IMR-90 (cell line): ENCODE results near the gene MYOF. TPM values are rescaled to one million over a fixed set of nuclear protein-coding genes. Genes with fewer than 3 reads are reported as not detected.

Experiments
- ATAC-seq: fragments of 200-7000 bp; cut with Tn5 transposase; 2 replicates; pipeline ENCODE4 v1.9.1; 2020; ENCODE audit warnings: low read depth, mild to moderate bottlenecking, moderate library complexity
- BruUV-seq: library from RNA; stranded (reverse); fragments of 400-500 nt; replicated peaks from 2 replicates; lab custom pipeline; 2021; lab: Mats Ljungman, UMichigan
- CTCF ChIA-PET: fragments of 300-600 bp; formaldehyde crosslinking; extraction: SDS; loops from one replicate; lab custom pipeline; 2021; ENCODE audit warnings: antibody characterized with exemption; lab: Yijun Ruan, JAX
- POLR2A ChIA-PET: fragments of 300-600 bp; sonication (Branson Sonifier 250); formaldehyde crosslinking; loops from one replicate; lab custom pipeline; 2022; ENCODE audit warnings: antibody characterized with exemption; ENCODE audit not compliant: unreplicated experiment; lab: Charles Lee
- DNase-seq: peaks from one replicate; pipeline ENCODE4 v3.0.0; 2013
- H2AFZ ChIP-seq: replicated peaks from 2 replicates; pipeline ENCODE3; 2013; ENCODE audit warnings: low read length, mild to moderate bottlenecking; ENCODE audit not compliant: poor library complexity
- H2AK5ac ChIP-seq: 2 replicates; pipeline ENCODE4 v1.6.1; 2013; ENCODE audit warnings: low read depth, low read length, inconsistent platforms
- H2AK9ac ChIP-seq: replicated peaks from 2 replicates; pipeline ENCODE3; 2013; ENCODE audit warnings: mild to moderate bottlenecking, low read depth, low read length, moderate library complexity; ENCODE audit not compliant: poor library complexity
- H2BK120ac ChIP-seq: 2 replicates; pipeline ENCODE4 v1.6.1; 2013; ENCODE audit warnings: low read depth, low read length, inconsistent platforms
- H2BK15ac ChIP-seq: 3 replicates; pipeline ENCODE4 v1.6.1; 2013; ENCODE audit warnings: low read depth, low read length, inconsistent platforms
- H2BK20ac ChIP-seq: 2 replicates; pipeline ENCODE4 v1.6.1; 2013; ENCODE audit warnings: low read depth, mild to moderate bottlenecking, inconsistent platforms, low read length, moderate library complexity
- H2BK5ac ChIP-seq: 2 replicates; pipeline ENCODE4 v1.6.1; 2013; ENCODE audit warnings: mild to moderate bottlenecking, low read depth, low read length, inconsistent platforms; ENCODE audit not compliant: poor library complexity, severe bottlenecking
- H3K14ac ChIP-seq: replicated peaks from 2 replicates; pipeline ENCODE4 v1.6.1; 2013; ENCODE audit warnings: low read depth, low read length, inconsistent platforms
- H3K18ac ChIP-seq: 2 replicates; pipeline ENCODE4 v1.6.1; 2013; ENCODE audit warnings: low read depth, low read length, control low read depth
- H3K23ac ChIP-seq: 2 replicates; pipeline ENCODE4 v1.6.1; 2013; ENCODE audit warnings: low read depth, low read length, inconsistent platforms
- H3K27ac ChIP-seq: 2 replicates; pipeline ENCODE4 v1.5.1; 2013; ENCODE audit warnings: mild to moderate bottlenecking, control low read depth, low read length; ENCODE audit not compliant: insufficient read depth
- H3K27me3 ChIP-seq: 2 replicates; pipeline ENCODE4 v1.6.1; 2013; ENCODE audit warnings: low read length; ENCODE audit not compliant: control insufficient read depth, insufficient read depth
- H3K36me3 ChIP-seq: 2 replicates; pipeline ENCODE4 v1.6.1; 2013; ENCODE audit warnings: low read length, mixed read lengths; ENCODE audit not compliant: control insufficient read depth, insufficient read depth
- H3K4ac ChIP-seq: 2 replicates; pipeline ENCODE4 v1.6.1; 2013; ENCODE audit warnings: low read depth, low read length, inconsistent platforms
- H3K4me1 ChIP-seq: 2 replicates; pipeline ENCODE4 v1.6.1; 2013; ENCODE audit warnings: low read length, mixed read lengths; ENCODE audit not compliant: control insufficient read depth, insufficient read depth
- H3K4me2 ChIP-seq: 2 replicates; pipeline ENCODE4 v1.6.1; 2013; ENCODE audit warnings: low read depth, mild to moderate bottlenecking, control low read depth, low read length, moderate library complexity
- H3K4me3 ChIP-seq: 2 replicates; pipeline ENCODE4 v1.5.1; 2013; ENCODE audit warnings: low read depth, mild to moderate bottlenecking, control low read depth, low read length, moderate library complexity; ENCODE audit not compliant: insufficient read depth
- H3K56ac ChIP-seq: 2 replicates; pipeline ENCODE4 v1.6.1; 2013; ENCODE audit warnings: low read length, inconsistent platforms; ENCODE audit not compliant: insufficient read depth; ENCODE audit errors: extremely low read depth
- H3K79me1 ChIP-seq, 2 experiments: 2 replicates each; pipeline ENCODE4 v1.6.1; 2013; ENCODE audit warnings: low read length in 2 of 2, inconsistent platforms in 1 of 2, low read depth in 1 of 2
- H3K9ac ChIP-seq: 2 replicates; pipeline ENCODE4 v1.6.1; 2013; ENCODE audit warnings: low read depth, low read length, control low read depth
- H3K9me1 ChIP-seq: 2 replicates; pipeline ENCODE4 v1.6.1; 2013; ENCODE audit warnings: low read length, inconsistent platforms; ENCODE audit not compliant: insufficient read depth
- H3K9me3 ChIP-seq: 2 replicates; pipeline ENCODE4 v1.6.1; 2013; ENCODE audit warnings: low read length; ENCODE audit not compliant: control insufficient read depth, insufficient read depth
- H4K20me1 ChIP-seq: 2 replicates; pipeline ENCODE4 v1.6.1; 2013; ENCODE audit warnings: low read length, inconsistent platforms; ENCODE audit not compliant: insufficient read depth
- H4K5ac ChIP-seq: 2 replicates; pipeline ENCODE4 v1.6.1; 2013; ENCODE audit warnings: mild to moderate bottlenecking, low read depth, low read length, control low read depth
- H4K8ac ChIP-seq, 2 experiments: 2 replicates each; pipeline ENCODE4 v1.6.1; 2013; ENCODE audit warnings: low read depth in 2 of 2, low read length in 2 of 2, control low read depth in 1 of 2, inconsistent platforms in 1 of 2
- H4K91ac ChIP-seq: 2 replicates; pipeline ENCODE4 v1.6.1; 2013; ENCODE audit warnings: low read depth, low read length, inconsistent platforms; ENCODE audit not compliant: insufficient read depth
- BHLHE40 ChIP-seq: fragments of 150-350 bp; IDR thresholded peaks from 2 replicates; pipeline ENCODE4 v1.6.1; 2016; ENCODE audit warnings: mild to moderate bottlenecking, low read depth, low read length
- CEBPB ChIP-seq: IDR thresholded peaks from 2 replicates; pipeline ENCODE4 v1.6.1; 2012; ENCODE audit warnings: low read depth, low read length, improper control_type of control experiment
- CHD1 ChIP-seq: IDR thresholded peaks from 2 replicates; pipeline ENCODE4 v1.6.1; 2012; ENCODE audit warnings: low read depth, low read length, improper control_type of control experiment
- CTCF ChIP-seq: conservative IDR thresholded peaks from 2 replicates; pipeline ENCODE4 v1.5.1; 2012; ENCODE audit warnings: mild to moderate bottlenecking, low read depth, low read length, improper control_type of control experiment
- FOS ChIP-seq: fragments of 150-350 bp; IDR thresholded peaks from 2 replicates; pipeline ENCODE4 v1.6.1; 2016; ENCODE audit warnings: low read depth, low read length
- MAFK ChIP-seq: IDR thresholded peaks from 2 replicates; pipeline ENCODE4 v1.6.1; 2012; ENCODE audit warnings: low read depth, low read length, improper control_type of control experiment
- MAZ ChIP-seq: IDR thresholded peaks from 2 replicates; pipeline ENCODE4 v1.6.1; 2012; ENCODE audit warnings: low read depth, mild to moderate bottlenecking, low read length, improper control_type of control experiment, moderate library complexity, borderline replicate concordance
- MXI1 ChIP-seq: IDR thresholded peaks from 2 replicates; pipeline ENCODE4 v1.6.1; 2012; ENCODE audit warnings: low read depth, mild to moderate bottlenecking, low read length, moderate library complexity, borderline replicate concordance
- NFE2L2 ChIP-seq: fragments of 150-350 bp; IDR thresholded peaks from 2 replicates; pipeline ENCODE4 v1.6.1; 2016; ENCODE audit warnings: low read depth, mild to moderate bottlenecking, low read length
- POLR2A ChIP-seq: IDR thresholded peaks from 2 replicates; pipeline ENCODE4 v1.6.1; 2012; ENCODE audit warnings: mild to moderate bottlenecking, low read depth, low read length
- RAD21 ChIP-seq: IDR thresholded peaks from 2 replicates; pipeline ENCODE4 v1.6.1; 2012; ENCODE audit warnings: low read length, improper control_type of control experiment
- RCOR1 ChIP-seq: IDR thresholded peaks from 2 replicates; pipeline ENCODE4 v1.6.1; 2012; ENCODE audit warnings: mild to moderate bottlenecking, low read length, improper control_type of control experiment; ENCODE audit not compliant: insufficient replicate concordance
- RFX5 ChIP-seq: IDR thresholded peaks from 2 replicates; pipeline ENCODE4 v1.8.0; 2012; ENCODE audit warnings: low read depth, mild to moderate bottlenecking, low read length, moderate library complexity
- SMC3 ChIP-seq: fragments of 150-350 bp; IDR thresholded peaks from 2 replicates; pipeline ENCODE4 v1.6.1; 2016; ENCODE audit warnings: low read depth, mild to moderate bottlenecking, antibody characterized with exemption, low read length, moderate library complexity
- WGBS, 2 experiments: methylation state at CpG; one replicate each; pipeline versions ENCODE4 v1.1.5 to v1.1.7; 2013; ENCODE audit warnings: missing lambda C conversion rate in 2 of 2; ENCODE audit not compliant: insufficient read length in 1 of 2; ENCODE audit errors: extremely low coverage in 2 of 2; 5-methylcytosine and 5-hydroxymethylcytosine counted together
- dilution Hi-C: fragments of 300-500 bp; cut with HindIII; formaldehyde crosslinking; loops from one replicate; pipeline ENCODE4 v1.14.3; 2018; ENCODE audit warnings: low sequenced_read_pairs; ENCODE audit not compliant: unreplicated experiment
- in situ Hi-C: fragments of 300-500 bp; cut with MboI; formaldehyde crosslinking; loops from 3 replicates; pipeline ENCODE4 v1.14.3; 2019; ENCODE audit warnings: low sequenced_read_pairs, inconsistent platforms, mixed read lengths
- intact Hi-C: fragments of 100-400 bp; cut with micrococcal nuclease; formaldehyde crosslinking; loops from 2 replicates; pipeline ENCODE4 v1.10.0; 2022
- polyA plus RNA-seq, 3 experiments: library from polyadenylated mRNA; depleted of rRNA; stranded (reverse); fragments of >200 nt; gene quantifications; 2 replicates each; pipeline ENCODE4 v1.2.3, GENCODE V29; 2012; ENCODE audit warnings: low replicate concordance in 1 of 3
- total RNA-seq: library from RNA; depleted of rRNA; stranded (reverse); fragments of >200 nt; gene quantifications from 2 replicates; pipeline ENCODE4 v1.2.3, GENCODE V29; 2012
- TF ChIP-seq, protein P1 (sequence below): fragments of 150-350 bp; IDR thresholded peaks from 2 replicates; pipeline ENCODE4 v1.6.1; 2016; ENCODE audit warnings: low read depth, mild to moderate bottlenecking, low read length, moderate library complexity, borderline replicate concordance
- TF ChIP-seq, protein P2 (sequence below): fragments of 150-350 bp; IDR thresholded peaks from 2 replicates; pipeline ENCODE4 v1.6.1; 2017; ENCODE audit warnings: mild to moderate bottlenecking, antibody characterized with exemption, low read length, low read depth

Gene MYOF
- total and polyA plus RNA-seq, 2 of the 4 experiments (the other 2 are of a cell fraction), result 221 to 281 TPM

GRCh38 chr10:93491602-93492121 is 9.5 kb upstream of the MYOF start:
- no peak overlapping the region for H4K8ac ChIP-seq
- H3K18ac ChIP-seq, result no peak overlapping the region
- no peaks in the 10 kb centered on the region; the same call in 1 of the 2 replicates for H3K27me3 ChIP-seq
- CTCF ChIA-PET, result interaction anchor here (1.0 to 1.4 kb wide), 2 partner anchors 9 to 116 kb away, joined by 3 read pairs; no protein-coding TSS in a partner anchor
- no peak overlapping the region for H3K14ac ChIP-seq
- H4K5ac ChIP-seq, result no peak overlapping the region
- no peak overlapping the region for H3K9ac ChIP-seq
- H3K56ac ChIP-seq, result no peak overlapping the region
- peaks cover 0 to 1% of the 10 kb centered on the region in 2 experiments; a peak in 2 of 4 replicates for H3K79me1 ChIP-seq
- POLR2A ChIA-PET, result no interaction called here
- DNase-seq (no peak), ATAC-seq (no peak)
- no peak overlapping the region for H3K4me3 ChIP-seq
- H3K4me1 ChIP-seq, result no peaks in the 10 kb centered on the region
- dilution Hi-C loops, result no loop called here
- no peak overlapping the region for H2AK9ac ChIP-seq
- intact Hi-C loops, result no loop called here
- TF ChIP-seq RFX5 (no peak), CTCF (no peak), BHLHE40 (no peak), SMC3 (no peak), RCOR1 (no peak), FOS (no peak), RAD21 (no peak), CEBPB (no peak), POLR2A (no peak), MAFK (no peak), CHD1 (no peak), MXI1 (no peak), MAZ (no peak), NFE2L2 (no peak)
- TF ChIP-seq, protein P1, sequence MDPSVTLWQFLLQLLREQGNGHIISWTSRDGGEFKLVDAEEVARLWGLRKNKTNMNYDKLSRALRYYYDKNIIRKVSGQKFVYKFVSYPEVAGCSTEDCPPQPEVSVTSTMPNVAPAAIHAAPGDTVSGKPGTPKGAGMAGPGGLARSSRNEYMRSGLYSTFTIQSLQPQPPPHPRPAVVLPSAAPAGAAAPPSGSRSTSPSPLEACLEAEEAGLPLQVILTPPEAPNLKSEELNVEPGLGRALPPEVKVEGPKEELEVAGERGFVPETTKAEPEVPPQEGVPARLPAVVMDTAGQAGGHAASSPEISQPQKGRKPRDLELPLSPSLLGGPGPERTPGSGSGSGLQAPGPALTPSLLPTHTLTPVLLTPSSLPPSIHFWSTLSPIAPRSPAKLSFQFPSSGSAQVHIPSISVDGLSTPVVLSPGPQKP, result no peak
- TF ChIP-seq, protein P2, sequence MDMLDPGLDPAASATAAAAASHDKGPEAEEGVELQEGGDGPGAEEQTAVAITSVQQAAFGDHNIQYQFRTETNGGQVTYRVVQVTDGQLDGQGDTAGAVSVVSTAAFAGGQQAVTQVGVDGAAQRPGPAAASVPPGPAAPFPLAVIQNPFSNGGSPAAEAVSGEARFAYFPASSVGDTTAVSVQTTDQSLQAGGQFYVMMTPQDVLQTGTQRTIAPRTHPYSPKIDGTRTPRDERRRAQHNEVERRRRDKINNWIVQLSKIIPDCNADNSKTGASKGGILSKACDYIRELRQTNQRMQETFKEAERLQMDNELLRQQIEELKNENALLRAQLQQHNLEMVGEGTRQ, result no peak
- H2AK5ac ChIP-seq, result peak overlapping the region; percentile 20; the same call in 1 of the 2 replicates
- no peak overlapping the region for H3K27ac ChIP-seq
- no peak overlapping the region for H2BK20ac ChIP-seq
- no TSS peak for BruUV-seq
- H2BK5ac ChIP-seq, result no peak overlapping the region
- no peaks in the 10 kb centered on the region for H4K20me1 ChIP-seq
- H2AFZ ChIP-seq, result no peak overlapping the region
- H3K4me2 ChIP-seq, result no peak overlapping the region
- no peaks in the 10 kb centered on the region for H3K9me1 ChIP-seq
- WGBS, 2 experiments, result no CpG with 5 or more reads among the region's 2 CpGs
- no peak overlapping the region for H4K91ac ChIP-seq
- no peak overlapping the region for H3K23ac ChIP-seq
- no peak overlapping the region for H2BK120ac ChIP-seq
- in situ Hi-C loops, result no loop called here
- no peak overlapping the region for H3K4ac ChIP-seq
- no peaks in the 10 kb centered on the region for H3K9me3 ChIP-seq
- H2BK15ac ChIP-seq, result no peak overlapping the region
- no peaks in the 10 kb centered on the region for H3K36me3 ChIP-seq
